ENCODE data around the gene TMEM144.

TMEM144 gene

GRCh38 chr4:158192439-158193158, 17.7 kb upstream of the TMEM144 start:
- H3K4me3 ChIP-seq (ENCODE audit: insufficient read length, low read depth), result no peak overlapping the region
- no peak overlapping the region for H3K9ac ChIP-seq (ENCODE audit: insufficient read length, low read depth)
- no peak for TF ChIP-seq YY1 (IDR thresholded peaks at IDR 0.05; ENCODE audit: insufficient read depth, insufficient read length)
- no peak for TF ChIP-seq SUZ12 (IDR thresholded peaks at IDR 0.05; ENCODE audit: extremely low read depth, insufficient read depth, insufficient read length)
- TF ChIP-seq ZNF274 (IDR thresholded peaks at IDR 0.05; ENCODE audit: low read depth, low read length), result no peak
- H3K27me3 ChIP-seq (ENCODE audit: insufficient read depth, insufficient read length), result no peaks in the 10 kb centered on the region
- H3K36me3 ChIP-seq (ENCODE audit: insufficient read depth, insufficient read length, low read length), result no peaks in the 10 kb centered on the region
- no peaks in the 10 kb centered on the region for H3K4me1 ChIP-seq (ENCODE audit: insufficient read depth, insufficient read length)
- DNase-seq (ENCODE audit: low read depth, low spot score), result no peak
- no peaks in the 10 kb centered on the region for H3K9me3 ChIP-seq (ENCODE audit: insufficient read depth, low read length)

GRCh38 chr4:158193171-158193749, 17.0 kb upstream of the TMEM144 start:
- TF ChIP-seq SUZ12 (IDR thresholded peaks at IDR 0.05; ENCODE audit: extremely low read depth, insufficient read depth, insufficient read length) (no peak), ZNF274 (IDR thresholded peaks at IDR 0.05; ENCODE audit: low read depth, low read length) (no peak), YY1 (IDR thresholded peaks at IDR 0.05; ENCODE audit: insufficient read depth, insufficient read length) (no peak)
- H3K9ac ChIP-seq (ENCODE audit: insufficient read length, low read depth), result no peak overlapping the region
- H3K27me3 ChIP-seq (ENCODE audit: insufficient read depth, insufficient read length), result no peaks in the 10 kb centered on the region
- no peaks in the 10 kb centered on the region for H3K36me3 ChIP-seq (ENCODE audit: insufficient read depth, insufficient read length, low read length)
- no peaks in the 10 kb centered on the region for H3K4me1 ChIP-seq (ENCODE audit: insufficient read depth, insufficient read length)
- no peak for DNase-seq (ENCODE audit: low read depth, low spot score)
- no peak overlapping the region for H3K4me3 ChIP-seq (ENCODE audit: insufficient read length, low read depth)
- no peaks in the 10 kb centered on the region for H3K9me3 ChIP-seq (ENCODE audit: insufficient read depth, low read length)

- no peaks in the 10 kb centered on the region for H3K9me3 ChIP-seq (ENCODE audit: insufficient read depth, low read length)
- H3K4me3 ChIP-seq (ENCODE audit: insufficient read length, low read depth), result no peak overlapping the region
- TF ChIP-seq YY1 (IDR thresholded peaks at IDR 0.05; ENCODE audit: insufficient read depth, insufficient read length) (no peak), ZNF274 (IDR thresholded peaks at IDR 0.05; ENCODE audit: low read depth, low read length) (no peak), SUZ12 (IDR thresholded peaks at IDR 0.05; ENCODE audit: extremely low read depth, insufficient read depth, insufficient read length) (no peak)
- H3K36me3 ChIP-seq (ENCODE audit: insufficient read depth, insufficient read length, low read length), result no peaks in the 10 kb centered on the region
- DNase-seq (ENCODE audit: low read depth, low spot score), result no peak
- H3K27me3 ChIP-seq (ENCODE audit: insufficient read depth, insufficient read length), result no peaks in the 10 kb centered on the region
- no peak overlapping the region for H3K9ac ChIP-seq (ENCODE audit: insufficient read length, low read depth)
- H3K4me1 ChIP-seq (ENCODE audit: insufficient read depth, insufficient read length), result no peaks in the 10 kb centered on the region
Observed at GRCh38 chr4:158195297-158195696, 15.0 kb upstream of the TMEM144 start.

- Histone ChIP-seq H3K9ac (ENCODE audit: insufficient read length, low read depth) (no peak overlapping the region), H3K4me1 (ENCODE audit: insufficient read depth, insufficient read length) (no peaks in the 10 kb centered on the region), H3K36me3 (ENCODE audit: insufficient read depth, insufficient read length, low read length) (no peaks in the 10 kb centered on the region), H3K4me3 (ENCODE audit: insufficient read length, low read depth) (no peak overlapping the region), H3K9me3 (ENCODE audit: insufficient read depth, low read length) (no peaks in the 10 kb centered on the region), H3K27me3 (ENCODE audit: insufficient read depth, insufficient read length) (no peaks in the 10 kb centered on the region)
- TF ChIP-seq YY1 (IDR thresholded peaks at IDR 0.05; ENCODE audit: insufficient read depth, insufficient read length) (no peak), ZNF274 (IDR thresholded peaks at IDR 0.05; ENCODE audit: low read depth, low read length) (no peak), SUZ12 (IDR thresholded peaks at IDR 0.05; ENCODE audit: extremely low read depth, insufficient read depth, insufficient read length) (no peak)
- DNase-seq (ENCODE audit: low read depth, low spot score), result no peak
Observed at GRCh38 chr4:158197194-158197776, 13.0 kb upstream of the TMEM144 start.

GRCh38 chr4:158200214-158200613, 10.1 kb upstream of the TMEM144 start:
- TF ChIP-seq ZNF274 (IDR thresholded peaks at IDR 0.05; ENCODE audit: low read depth, low read length) (no peak), YY1 (IDR thresholded peaks at IDR 0.05; ENCODE audit: insufficient read depth, insufficient read length) (no peak), SUZ12 (IDR thresholded peaks at IDR 0.05; ENCODE audit: extremely low read depth, insufficient read depth, insufficient read length) (no peak)
- Histone ChIP-seq H3K9ac (ENCODE audit: insufficient read length, low read depth) (no peak overlapping the region), H3K27me3 (ENCODE audit: insufficient read depth, insufficient read length) (no peaks in the 10 kb centered on the region), H3K4me3 (ENCODE audit: insufficient read length, low read depth) (no peak overlapping the region), H3K9me3 (ENCODE audit: insufficient read depth, low read length) (no peaks in the 10 kb centered on the region), H3K36me3 (ENCODE audit: insufficient read depth, insufficient read length, low read length) (no peaks in the 10 kb centered on the region), H3K4me1 (ENCODE audit: insufficient read depth, insufficient read length) (no peaks in the 10 kb centered on the region)
- DNase-seq (ENCODE audit: low read depth, low spot score), result no peak

- TF ChIP-seq ZNF274 (IDR thresholded peaks at IDR 0.05; ENCODE audit: low read depth, low read length), result no peak
- no peak for TF ChIP-seq SUZ12 (IDR thresholded peaks at IDR 0.05; ENCODE audit: extremely low read depth, insufficient read depth, insufficient read length)
- TF ChIP-seq YY1 (IDR thresholded peaks at IDR 0.05; ENCODE audit: insufficient read depth, insufficient read length), result no peak
Observed at GRCh38 chr4:158201322-158201721, 9.0 kb upstream of the TMEM144 start.

GRCh38 chr4:158201876-158202275, 8.4 kb upstream of the TMEM144 start:
- no peaks in the 10 kb centered on the region for H3K4me1 ChIP-seq (ENCODE audit: insufficient read depth, insufficient read length)
- no peak overlapping the region for H3K9ac ChIP-seq (ENCODE audit: insufficient read length, low read depth)
- no peaks in the 10 kb centered on the region for H3K36me3 ChIP-seq (ENCODE audit: insufficient read depth, insufficient read length, low read length)
- H3K9me3 ChIP-seq (ENCODE audit: insufficient read depth, low read length), result no peaks in the 10 kb centered on the region
- H3K4me3 ChIP-seq (ENCODE audit: insufficient read length, low read depth), result no peak overlapping the region
- TF ChIP-seq YY1 (IDR thresholded peaks at IDR 0.05; ENCODE audit: insufficient read depth, insufficient read length) (no peak), ZNF274 (IDR thresholded peaks at IDR 0.05; ENCODE audit: low read depth, low read length) (no peak), SUZ12 (IDR thresholded peaks at IDR 0.05; ENCODE audit: extremely low read depth, insufficient read depth, insufficient read length) (no peak)
- H3K27me3 ChIP-seq (ENCODE audit: insufficient read depth, insufficient read length), result no peaks in the 10 kb centered on the region
- no peak for DNase-seq (ENCODE audit: low read depth, low spot score)

More at GRCh38 chr4:158201322-158201721, 9.0 kb upstream of the TMEM144 start:
- Histone ChIP-seq H3K9me3 (ENCODE audit: insufficient read depth, low read length) (no peaks in the 10 kb centered on the region), H3K36me3 (ENCODE audit: insufficient read depth, insufficient read length, low read length) (no peaks in the 10 kb centered on the region), H3K27me3 (ENCODE audit: insufficient read depth, insufficient read length) (no peaks in the 10 kb centered on the region), H3K9ac (ENCODE audit: insufficient read length, low read depth) (no peak overlapping the region), H3K4me1 (ENCODE audit: insufficient read depth, insufficient read length) (no peaks in the 10 kb centered on the region), H3K4me3 (ENCODE audit: insufficient read length, low read depth) (no peak overlapping the region)
- DNase-seq (ENCODE audit: low read depth, low spot score), result no peak

Data from NT2/D1 (cell line).